ENCODE data around the gene PRKCA.

The PRKCA gene

DNA sequence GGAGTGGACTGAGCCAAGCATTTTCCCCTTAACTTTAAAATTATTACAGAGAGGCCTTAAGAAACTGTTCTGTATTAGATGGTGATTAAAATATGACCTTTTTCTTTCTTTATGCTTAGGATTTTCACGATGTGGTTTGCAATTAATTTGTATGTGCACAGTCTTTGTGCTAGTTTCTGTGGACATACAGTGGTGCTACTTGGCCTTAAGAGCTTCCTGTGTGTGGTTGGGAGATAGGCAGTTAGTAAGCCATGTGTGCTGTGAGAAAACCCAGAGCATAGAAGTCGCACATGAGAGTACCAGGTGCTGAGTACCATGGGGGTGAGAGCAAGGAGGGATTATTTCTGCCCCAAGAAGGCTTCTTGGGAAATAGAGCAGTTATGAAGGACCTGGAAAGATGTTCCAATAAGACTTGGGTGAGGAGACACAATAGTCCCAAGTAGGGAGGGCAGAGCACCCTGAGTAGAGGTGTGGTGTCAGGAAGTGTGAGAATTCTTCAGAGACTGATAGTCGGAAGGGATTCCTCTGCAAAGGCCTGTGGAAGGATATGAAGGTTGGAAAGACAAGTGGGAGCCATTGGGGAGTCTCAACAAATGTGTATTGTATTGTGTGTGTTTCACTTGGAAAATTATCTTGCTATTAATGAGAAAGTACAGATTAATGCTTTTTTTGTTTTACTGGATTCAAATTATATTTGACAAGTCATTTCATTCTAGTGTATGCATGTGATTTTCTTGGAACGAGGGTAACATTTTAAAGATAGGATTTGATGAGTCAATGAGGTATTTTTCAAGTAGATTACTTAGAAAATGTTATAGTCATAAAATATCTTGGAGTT, 239.9 kb downstream of the PRKCA start:
- Histone ChIP-seq H3K4ac (ENCODE audit: low read length) (no peak overlapping the region), H2AK5ac (ENCODE audit: low read depth, low read length) (no peak overlapping the region), H2BK12ac (ENCODE audit: low read length) (no peak overlapping the region), H3K4me1 (ENCODE audit: control insufficient read depth in 2 of 2, insufficient read depth in 1 of 2, low read depth in 1 of 2, low read length in 2 of 2) (peaks cover 11 to 13% of the 10 kb centered on the region in 2 donors), H3K79me1 (ENCODE audit: low read depth, low read length) (no peaks in the 10 kb centered on the region), H2BK120ac (ENCODE audit: low read depth, low read length) (no peak overlapping the region), H3K4me2 (ENCODE audit: insufficient read depth, low read length, poor library complexity, severe bottlenecking) (no peak overlapping the region), H4K91ac (ENCODE audit: low read depth, low read length, poor library complexity) (no peak overlapping the region), H3K9me3 (replicated peaks in 1 of 2; ENCODE audit: control insufficient read depth in 2 of 2, insufficient read depth in 1 of 2, low read depth in 1 of 2, low read length in 2 of 2) (peaks cover 3 to 5% of the 10 kb centered on the region in 2 donors), H3K36me3 (replicated peaks in 1 of 2; ENCODE audit: control insufficient read depth in 2 of 2, insufficient read depth in 2 of 2, low read length in 2 of 2) (no peaks in the 10 kb centered on the region), H2AFZ (ENCODE audit: low read length) (no peak overlapping the region), H3K4me3 (ENCODE audit: low read length in 2 of 2) (no peak overlapping the region), H3K9ac (ENCODE audit: low read depth, low read length, poor library complexity) (no peak overlapping the region), H3K18ac (ENCODE audit: low read length) (no peak overlapping the region), H3K27me3 (ENCODE audit: control insufficient read depth in 3 of 3, insufficient read depth in 3 of 3, low read depth in 1 of 3, low read length in 3 of 3) (no peaks in the 10 kb centered on the region), H3K27ac (replicated peaks; ENCODE audit: low read length) (no peak overlapping the region), H3K23ac (ENCODE audit: low read depth, low read length, poor library complexity) (no peak overlapping the region), H2BK5ac (ENCODE audit: low read length) (no peak overlapping the region), H3K14ac (ENCODE audit: low read length) (no peak overlapping the region), H4K8ac (ENCODE audit: low read depth, low read length) (no peak overlapping the region), H2BK15ac (ENCODE audit: low read length) (no peak overlapping the region)
- whole genome bisulfite sequencing, 2 donors (ENCODE audit: extremely low coverage in 2 of 2, insufficient read length in 2 of 2, insufficient replicate concordance in 1 of 2) = no CpG with 5 or more reads among the region's 4 CpGs
- no peak for DNase-seq (ENCODE audit: low spot score)

DNA sequence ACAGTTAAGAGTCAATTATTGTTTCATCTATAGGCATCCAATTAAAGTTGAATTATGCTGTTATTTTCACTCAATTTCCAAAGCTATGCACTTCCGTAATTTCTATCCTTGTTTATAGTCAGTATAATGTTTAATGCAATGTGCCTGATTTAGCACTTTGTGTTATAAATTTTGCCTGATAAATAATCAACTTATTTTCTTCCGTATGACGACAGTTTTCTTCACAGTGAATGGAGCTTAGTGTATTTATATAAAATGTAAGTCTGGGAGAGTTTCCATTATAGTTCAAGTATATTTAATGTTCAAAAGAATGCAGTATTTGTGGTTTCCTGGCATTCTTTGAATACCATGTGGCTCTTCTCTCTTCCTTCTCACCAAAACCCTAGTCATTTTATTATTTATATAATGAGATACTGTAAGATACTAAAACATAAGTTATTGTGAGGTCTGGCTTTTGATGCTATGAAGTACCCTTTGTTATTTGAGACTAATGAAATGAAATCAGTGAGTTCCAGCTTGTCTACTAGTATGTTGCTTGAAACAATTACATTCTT, 240.6 kb downstream of the PRKCA start:
- Histone ChIP-seq H3K4me2 (ENCODE audit: insufficient read depth, low read length, poor library complexity, severe bottlenecking) (no peak overlapping the region), H3K9ac (ENCODE audit: low read depth, low read length, poor library complexity) (no peak overlapping the region), H3K36me3 (replicated peaks in 1 of 2; ENCODE audit: control insufficient read depth in 2 of 2, insufficient read depth in 2 of 2, low read length in 2 of 2) (no peaks in the 10 kb centered on the region), H4K91ac (ENCODE audit: low read depth, low read length, poor library complexity) (no peak overlapping the region), H3K4me3 (ENCODE audit: low read length in 2 of 2) (no peak overlapping the region), H2AK5ac (ENCODE audit: low read depth, low read length) (no peak overlapping the region), H2AFZ (ENCODE audit: low read length) (no peak overlapping the region), H3K79me1 (ENCODE audit: low read depth, low read length) (no peaks in the 10 kb centered on the region), H3K27me3 (ENCODE audit: control insufficient read depth in 3 of 3, insufficient read depth in 3 of 3, low read depth in 1 of 3, low read length in 3 of 3) (no peaks in the 10 kb centered on the region), H2BK15ac (ENCODE audit: low read length) (no peak overlapping the region), H4K8ac (ENCODE audit: low read depth, low read length) (no peak overlapping the region), H3K14ac (ENCODE audit: low read length) (no peak overlapping the region), H3K9me3 (replicated peaks in 1 of 2; ENCODE audit: control insufficient read depth in 2 of 2, insufficient read depth in 1 of 2, low read depth in 1 of 2, low read length in 2 of 2) (peaks cover 3 to 5% of the 10 kb centered on the region in 2 donors), H2BK120ac (ENCODE audit: low read depth, low read length) (no peak overlapping the region), H2BK5ac (ENCODE audit: low read length) (no peak overlapping the region), H3K18ac (ENCODE audit: low read length) (no peak overlapping the region), H3K23ac (ENCODE audit: low read depth, low read length, poor library complexity) (no peak overlapping the region), H2BK12ac (ENCODE audit: low read length) (no peak overlapping the region), H3K27ac (replicated peaks; ENCODE audit: low read length) (no peak overlapping the region), H3K4ac (ENCODE audit: low read length) (no peak overlapping the region), H3K4me1 (ENCODE audit: control insufficient read depth in 2 of 2, insufficient read depth in 1 of 2, low read depth in 1 of 2, low read length in 2 of 2) (peaks cover 11 to 13% of the 10 kb centered on the region in 2 donors)
- no peak for DNase-seq (ENCODE audit: low spot score)
- WGBS, 2 donors (ENCODE audit: extremely low coverage in 2 of 2, insufficient read length in 2 of 2, insufficient replicate concordance in 1 of 2) = no CpG with 5 or more reads among the region's 3 CpGs

DNA sequence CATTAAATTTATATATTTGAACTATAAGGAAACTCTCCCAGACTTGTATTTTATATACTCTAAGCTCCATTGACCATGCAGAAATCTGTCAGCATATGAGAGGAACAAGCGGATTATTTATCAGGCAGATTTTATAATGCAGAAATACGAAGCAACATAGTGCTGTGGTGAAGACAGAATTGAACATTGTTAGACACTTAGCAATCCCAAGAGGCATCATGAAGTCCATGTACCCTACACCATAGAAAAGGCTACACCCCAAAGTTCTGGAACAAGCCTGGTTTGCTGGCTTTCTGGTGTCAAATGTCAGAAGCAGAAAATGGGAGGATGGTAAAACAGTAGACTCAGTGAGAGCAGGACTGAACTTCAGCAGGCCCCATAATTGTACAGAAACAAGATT, 241.1 kb downstream of the PRKCA start:
- Histone ChIP-seq H2AFZ (ENCODE audit: low read length) (no peak overlapping the region), H3K4me1 (ENCODE audit: control insufficient read depth in 2 of 2, insufficient read depth in 1 of 2, low read depth in 1 of 2, low read length in 2 of 2) (peaks cover 11 to 13% of the 10 kb centered on the region in 2 donors), H2BK120ac (ENCODE audit: low read depth, low read length) (no peak overlapping the region), H3K4me3 (ENCODE audit: low read length in 2 of 2) (no peak overlapping the region), H3K23ac (ENCODE audit: low read depth, low read length, poor library complexity) (no peak overlapping the region), H2BK5ac (ENCODE audit: low read length) (no peak overlapping the region), H4K91ac (ENCODE audit: low read depth, low read length, poor library complexity) (no peak overlapping the region), H3K9ac (ENCODE audit: low read depth, low read length, poor library complexity) (no peak overlapping the region), H3K9me3 (replicated peaks in 1 of 2; ENCODE audit: control insufficient read depth in 2 of 2, insufficient read depth in 1 of 2, low read depth in 1 of 2, low read length in 2 of 2) (peaks cover 3 to 5% of the 10 kb centered on the region in 2 donors), H3K27ac (replicated peaks; ENCODE audit: low read length) (no peak overlapping the region), H3K18ac (ENCODE audit: low read length) (no peak overlapping the region), H4K8ac (ENCODE audit: low read depth, low read length) (no peak overlapping the region), H2AK5ac (ENCODE audit: low read depth, low read length) (no peak overlapping the region), H3K4ac (ENCODE audit: low read length) (no peak overlapping the region), H3K14ac (ENCODE audit: low read length) (no peak overlapping the region), H3K36me3 (replicated peaks in 1 of 2; ENCODE audit: control insufficient read depth in 2 of 2, insufficient read depth in 2 of 2, low read length in 2 of 2) (no peaks in the 10 kb centered on the region), H2BK12ac (ENCODE audit: low read length) (no peak overlapping the region), H3K79me1 (ENCODE audit: low read depth, low read length) (no peaks in the 10 kb centered on the region), H3K27me3 (ENCODE audit: control insufficient read depth in 3 of 3, insufficient read depth in 3 of 3, low read depth in 1 of 3, low read length in 3 of 3) (no peaks in the 10 kb centered on the region), H2BK15ac (ENCODE audit: low read length) (no peak overlapping the region), H3K4me2 (ENCODE audit: insufficient read depth, low read length, poor library complexity, severe bottlenecking) (no peak overlapping the region)
- no peak for DNase-seq (ENCODE audit: low spot score)
- no CpG with 5 or more reads among the region's 2 CpGs for WGBS, 2 donors (ENCODE audit: extremely low coverage in 2 of 2, insufficient read length in 2 of 2, insufficient replicate concordance in 1 of 2)

DNA sequence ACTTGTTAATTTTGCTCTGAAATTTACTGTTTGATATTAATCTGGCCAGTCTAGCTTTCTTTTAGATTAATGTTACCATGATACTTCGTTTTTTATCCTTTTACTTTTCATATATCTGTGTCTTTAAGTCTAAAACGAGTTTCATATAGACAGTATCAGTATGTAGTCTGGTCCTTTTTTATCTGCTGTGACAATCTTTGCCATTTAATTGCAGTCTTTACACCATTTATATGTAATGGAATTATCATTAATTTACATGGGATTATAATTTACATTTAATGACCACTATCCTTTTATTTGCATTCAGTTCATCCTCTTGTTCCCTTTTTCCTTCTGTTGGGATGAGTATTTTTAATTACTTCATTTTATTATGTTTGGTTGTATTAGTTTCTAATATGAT, 243.5 kb downstream of the PRKCA start:
- H3K9me3 ChIP-seq (replicated peaks in 1 of 2; ENCODE audit: control insufficient read depth in 2 of 2, insufficient read depth in 1 of 2, low read depth in 1 of 2, low read length in 2 of 2) = peaks cover 3 to 5% of the 10 kb centered on the region in 2 donors
- no peak overlapping the region for H3K18ac ChIP-seq (ENCODE audit: low read length)
- no peak overlapping the region for H3K23ac ChIP-seq (ENCODE audit: low read depth, low read length, poor library complexity)
- H3K36me3 ChIP-seq (replicated peaks in 1 of 2; ENCODE audit: control insufficient read depth in 2 of 2, insufficient read depth in 2 of 2, low read length in 2 of 2) = no peaks in the 10 kb centered on the region
- no peak overlapping the region for H3K27ac ChIP-seq (replicated peaks; ENCODE audit: low read length)
- no peak overlapping the region for H4K91ac ChIP-seq (ENCODE audit: low read depth, low read length, poor library complexity)
- no peak overlapping the region for H2BK12ac ChIP-seq (ENCODE audit: low read length)
- no peaks in the 10 kb centered on the region for H3K79me1 ChIP-seq (ENCODE audit: low read depth, low read length)
- H2BK120ac ChIP-seq (ENCODE audit: low read depth, low read length) = no peak overlapping the region
- no peak overlapping the region for H2AK5ac ChIP-seq (ENCODE audit: low read depth, low read length)
- no peak overlapping the region for H2BK15ac ChIP-seq (ENCODE audit: low read length)
- WGBS, 2 donors (ENCODE audit: extremely low coverage in 2 of 2, insufficient read length in 2 of 2, insufficient replicate concordance in 1 of 2) = no CpG with 5 or more reads among the region's 2 CpGs
- no peak overlapping the region for H3K9ac ChIP-seq (ENCODE audit: low read depth, low read length, poor library complexity)
- H3K4ac ChIP-seq (ENCODE audit: low read length) = no peak overlapping the region
- H3K4me1 ChIP-seq (ENCODE audit: control insufficient read depth in 2 of 2, insufficient read depth in 1 of 2, low read depth in 1 of 2, low read length in 2 of 2) = peaks cover 6 to 7% of the 10 kb centered on the region in 2 donors
- no peak overlapping the region for H4K8ac ChIP-seq (ENCODE audit: low read depth, low read length)
- H3K27me3 ChIP-seq (ENCODE audit: control insufficient read depth in 3 of 3, insufficient read depth in 3 of 3, low read depth in 1 of 3, low read length in 3 of 3) = no peaks in the 10 kb centered on the region
- no peak overlapping the region for H3K14ac ChIP-seq (ENCODE audit: low read length)
- no peak overlapping the region for H2BK5ac ChIP-seq (ENCODE audit: low read length)
- no peak overlapping the region for H2AFZ ChIP-seq (ENCODE audit: low read length)
- no peak overlapping the region for H3K4me3 ChIP-seq (ENCODE audit: low read length in 2 of 2)
- no peak overlapping the region for H3K4me2 ChIP-seq (ENCODE audit: insufficient read depth, low read length, poor library complexity, severe bottlenecking)
- DNase-seq (ENCODE audit: low spot score) = no peak

Measured in neuronal stem cell (in vitro differentiated cells).